Measurements from ENCODE around the gene DGCR2. TPM values are rescaled to one million over a fixed set of nuclear protein-coding genes. Genes with fewer than 3 reads are reported as not detected.

DGCR2 gene
- total and polyA plus RNA-seq, 2 of the 4 experiments (the other 2 are of a cell fraction) = 17.2 to 35.4 TPM

- H4K8ac ChIP-seq (ENCODE audit: low read depth in 2 of 2, low read length in 2 of 2) = no peak overlapping the region
- peaks cover 16% of the 10 kb centered on the region; the same call in 1 of the 2 replicates for H3K9me1 ChIP-seq (ENCODE audit: insufficient read depth, low read length)
- intact Hi-C loops (cut with micrococcal nuclease) = loop anchor here (5.0 kb wide), 1 partner anchor 62 kb away; the partner anchor contains the start of gene DGCR2
- dilution Hi-C loops (cut with HindIII; ENCODE audit: low sequenced_read_pairs, unreplicated experiment) = no loop called here
- no peak overlapping the region for H3K23ac ChIP-seq (ENCODE audit: low read depth, low read length)
- DNase-seq = peak; percentile 86
- H3K56ac ChIP-seq (ENCODE audit: extremely low read depth, insufficient read depth, low read length) = no peak overlapping the region
- H3K9ac ChIP-seq (ENCODE audit: low read depth, low read length) = no peak overlapping the region
- H2BK15ac ChIP-seq (ENCODE audit: low read depth, low read length) = no peak overlapping the region
- H4K91ac ChIP-seq (ENCODE audit: insufficient read depth, low read depth, low read length) = no peak overlapping the region
- H2AFZ ChIP-seq (replicated peaks; ENCODE audit: low read length, poor library complexity) = no peak overlapping the region
- no peak overlapping the region for H3K18ac ChIP-seq (ENCODE audit: low read depth, low read length)
- H2AK9ac ChIP-seq (replicated peaks; ENCODE audit: low read depth, low read length, poor library complexity) = no peak overlapping the region
- H3K36me3 ChIP-seq (ENCODE audit: control insufficient read depth, insufficient read depth, low read length) = peaks cover 32% of the 10 kb centered on the region
- no peak overlapping the region for H2BK120ac ChIP-seq (ENCODE audit: low read depth, low read length)
- no peak overlapping the region for H2AK5ac ChIP-seq (ENCODE audit: low read depth, low read length)
- H2BK20ac ChIP-seq (ENCODE audit: low read depth, low read length) = no peak overlapping the region
- 100% methylated on average over 1 of the region's 15 CpGs; no CpG with 5 or more reads in 1 of the 2 experiments for WGBS, 2 experiments (ENCODE audit: extremely low coverage in 2 of 2, insufficient read length in 1 of 2)
- peaks cover 0 to 20% of the 10 kb centered on the region in 2 experiments; a peak in 2 of 4 replicates for H3K79me1 ChIP-seq (ENCODE audit: low read depth in 1 of 2, low read length in 2 of 2)
- peak; percentile 89 for ATAC-seq (ENCODE audit: low read depth)
- H3K4me3 ChIP-seq (ENCODE audit: insufficient read depth, low read depth, low read length) = no peak overlapping the region
- ChIA-PET CTCF (interaction anchor here (0.5 kb wide), 1 partner anchor 1103 kb away, joined by 3 read pairs; no protein-coding TSS in a partner anchor), POLR2A (ENCODE audit: unreplicated experiment) (no interaction called here)
- no peak overlapping the region for H3K4ac ChIP-seq (ENCODE audit: low read depth, low read length)
- no peak overlapping the region for H3K14ac ChIP-seq (replicated peaks; ENCODE audit: low read depth, low read length)
- no TSS peak for BruUV-seq (replicated peaks)
- H3K9me3 ChIP-seq (ENCODE audit: control insufficient read depth, insufficient read depth, low read length) = no peaks in the 10 kb centered on the region
- in situ Hi-C loops (cut with MboI; ENCODE audit: low sequenced_read_pairs) = no loop called here
- H4K20me1 ChIP-seq (ENCODE audit: insufficient read depth, low read length) = peaks cover 34% of the 10 kb centered on the region
- H2BK5ac ChIP-seq (ENCODE audit: low read depth, low read length, poor library complexity, severe bottlenecking) = no peak overlapping the region
- no peaks in the 10 kb centered on the region for H3K27me3 ChIP-seq (ENCODE audit: control insufficient read depth, insufficient read depth, low read length)
- H3K4me1 ChIP-seq (ENCODE audit: control insufficient read depth, insufficient read depth, low read length) = peaks cover 15% of the 10 kb centered on the region
- H4K5ac ChIP-seq (ENCODE audit: low read depth, low read length) = no peak overlapping the region
- H3K27ac ChIP-seq (ENCODE audit: insufficient read depth, low read length) = no peak overlapping the region
- H3K4me2 ChIP-seq (ENCODE audit: low read depth, low read length) = no peak overlapping the region
- TF ChIP-seq FOS (IDR thresholded peaks at IDR 0.05; ENCODE audit: low read depth, low read length) (peak; percentile 92), POLR2A (IDR thresholded peaks at IDR 0.05; ENCODE audit: low read depth, low read length) (no peak), RAD21 (IDR thresholded peaks at IDR 0.05; ENCODE audit: low read length) (no peak), RFX5 (IDR thresholded peaks at IDR 0.05; ENCODE audit: low read depth, low read length) (no peak), MXI1 (IDR thresholded peaks at IDR 0.05; ENCODE audit: borderline replicate concordance, low read depth, low read length) (peak; percentile 99), CTCF (conservative IDR thresholded peaks at IDR 0.05; ENCODE audit: low read depth, low read length) (no peak), CHD1 (IDR thresholded peaks at IDR 0.05; ENCODE audit: low read depth, low read length) (no peak), SMC3 (IDR thresholded peaks at IDR 0.05; ENCODE audit: low read depth, low read length) (no peak), NFE2L2 (IDR thresholded peaks at IDR 0.05; ENCODE audit: low read depth, low read length) (no peak), USF2 (IDR thresholded peaks at IDR 0.05; ENCODE audit: low read depth, low read length) (peak; percentile 95), RCOR1 (IDR thresholded peaks at IDR 0.05; ENCODE audit: insufficient replicate concordance, low read length) (no peak), MAZ (IDR thresholded peaks at IDR 0.05; ENCODE audit: borderline replicate concordance, low read depth, low read length) (no peak), CEBPB (IDR thresholded peaks at IDR 0.05; ENCODE audit: low read depth, low read length) (peak; percentile 64; the same call in 1 of the 2 replicates), MAFK (IDR thresholded peaks at IDR 0.05; ENCODE audit: low read depth, low read length) (no peak), BHLHE40 (IDR thresholded peaks at IDR 0.05; ENCODE audit: low read depth, low read length) (peak; percentile 91)
Observed at GRCh38 chr22:19060356-19061009, 61.7 kb downstream of the DGCR2 start.

All from IMR-90 (cell line).